HepG2 (cell line): ENCODE results near the gene JPH3. TPM values are rescaled to one million over a fixed set of nuclear protein-coding genes. Genes with fewer than 3 reads are reported as not detected.
A peak's percentile ranks its signal among the peaks of the same experiment; 100 is the strongest.

Experiments used
- ATAC-seq: fragments of 200-7000 bp; cut with Tn5 transposase; 3 replicates; pipeline ENCODE4 v1.9.1; 2020; ENCODE audit warnings: mild to moderate bottlenecking, moderate library complexity
- BruUV-seq: library from RNA; stranded (reverse); fragments of 400-500 nt; replicated peaks from 2 replicates; lab custom pipeline; 2021; lab: Mats Ljungman, UMichigan
- CTCF ChIA-PET: fragments of 300-600 bp; formaldehyde crosslinking; extraction: SDS; loops from one replicate; lab custom pipeline; 2021; ENCODE audit warnings: low total read pairs, inconsistent platforms, low intra/inter-chr PET ratio; lab: Yijun Ruan, JAX
- POLR2A ChIA-PET: fragments of 350-600 bp; sonication (Branson Sonifier 250); formaldehyde crosslinking; loops from one replicate; lab custom pipeline; 2020; ENCODE audit warnings: antibody characterized with exemption, inconsistent platforms; lab: Yijun Ruan, JAX
- DNase-seq: peaks from one replicate; pipeline ENCODE4 v3.0.0-alpha.2; 2015; ENCODE audit warnings: low spot score
- FAIRE-seq: peaks from 3 replicates; lab custom pipeline; 2011; peaks lifted over from hg19 to GRCh38; lab: Jason Lieb, UNC
- H2AFZ ChIP-seq: one replicate; pipeline ENCODE4 v1.6.1; 2011; ENCODE audit warnings: low read length, inconsistent platforms
- H3K27ac ChIP-seq: fragments of 300-600 bp; 3 replicates; pipeline ENCODE4 v1.8.0; 2011; ENCODE audit warnings: mixed run types, mild to moderate bottlenecking, mixed read lengths, low read length, inconsistent platforms; ENCODE audit not compliant: insufficient read depth; ENCODE audit errors: extremely low read length
- H3K27me3 ChIP-seq, 2 experiments: fragments of 200-600 bp in 1 of 2; 2 replicates in 1 of 2; 3 replicates in 1 of 2; pipeline versions ENCODE4 v1.6.0 to v1.8.0; 2011; ENCODE audit warnings: low read length in 2 of 2, mild to moderate bottlenecking in 2 of 2, moderate library complexity in 2 of 2, inconsistent platforms in 1 of 2; ENCODE audit not compliant: insufficient read depth in 2 of 2, control insufficient read depth in 1 of 2
- H3K36me3 ChIP-seq, 2 experiments: fragments of 200-600 bp in 1 of 2; replicated peaks in 1 of 2; 2 replicates in 1 of 2; 3 replicates in 1 of 2; pipeline versions ENCODE4 v1.5.1 to v1.8.0; 2011; ENCODE audit warnings: low read length in 2 of 2, inconsistent platforms in 1 of 2; ENCODE audit not compliant: insufficient read depth in 2 of 2, control insufficient read depth in 1 of 2
- H3K4me1 ChIP-seq: 2 replicates; pipeline ENCODE4 v1.5.1; 2012; ENCODE audit warnings: low read length, inconsistent platforms; ENCODE audit not compliant: insufficient read depth
- H3K4me2 ChIP-seq: 2 replicates; pipeline ENCODE4 v1.6.0; 2011; ENCODE audit warnings: low read depth, low read length, inconsistent platforms
- H3K4me3 ChIP-seq, 3 experiments: fragments of 200-600 bp in 1 of 3; sonication (generic), shearing (Covaris generic) in 1 of 3; replicated peaks in 1 of 3; 2 replicates each; pipeline ENCODE4 v1.5.1; 2011 to 2016; ENCODE audit warnings: low read length in 3 of 3, inconsistent platforms in 2 of 3, low read depth in 2 of 3, mild to moderate bottlenecking in 2 of 3, control low read depth in 1 of 3, mixed read lengths in 1 of 3; ENCODE audit not compliant: insufficient read depth in 1 of 3
- H3K79me2 ChIP-seq: one replicate; pipeline ENCODE4 v1.6.1; 2011; ENCODE audit warnings: low read length, inconsistent platforms; ENCODE audit not compliant: insufficient read depth
- H3K9ac ChIP-seq: 2 replicates; pipeline ENCODE4 v1.6.0; 2011; ENCODE audit warnings: mild to moderate bottlenecking, low read depth, low read length, inconsistent platforms; ENCODE audit not compliant: insufficient read depth
- H3K9me3 ChIP-seq: 2 replicates; pipeline ENCODE4 v1.5.1; 2012; ENCODE audit warnings: mild to moderate bottlenecking, low read length
- H4K20me1 ChIP-seq: 2 replicates; pipeline ENCODE4 v1.6.0; 2011; ENCODE audit warnings: inconsistent platforms, mild to moderate bottlenecking, low read length, moderate library complexity; ENCODE audit not compliant: insufficient read depth
- DZIP1 ChIP-seq: sonication (generic); formaldehyde crosslinking; IDR thresholded peaks from 2 replicates; pipeline ENCODE4 v1.5.0; 2020; ENCODE audit warnings: mild to moderate bottlenecking, missing genetic modification reagents
- HNF4G ChIP-seq, 2 experiments: sonication (generic) in 1 of 2; formaldehyde crosslinking in 1 of 2; IDR thresholded peaks; 2 replicates each; pipeline versions ENCODE4 v1.4.0 to v1.6.1; 2011 to 2020; ENCODE audit warnings: borderline replicate concordance in 2 of 2, low read depth in 2 of 2, mild to moderate bottlenecking in 2 of 2, low read length in 1 of 2, missing genetic modification reagents in 1 of 2, moderate library complexity in 1 of 2
- MIXL1 ChIP-seq: IDR thresholded peaks from 2 replicates; pipeline ENCODE4 v1.6.1; 2016
- POGZ ChIP-seq: sonication (generic); formaldehyde crosslinking; IDR thresholded peaks from 2 replicates; pipeline ENCODE4 v1.4.0; 2020; ENCODE audit warnings: mild to moderate bottlenecking, missing genetic modification reagents
- PREB ChIP-seq: sonication (generic); formaldehyde crosslinking; IDR thresholded peaks from 2 replicates; pipeline ENCODE4 v1.4.0; 2020; ENCODE audit warnings: missing genetic modification reagents
- SP4 ChIP-seq: sonication (generic); formaldehyde crosslinking; IDR thresholded peaks from 2 replicates; pipeline ENCODE4 v1.8.1; 2023; ENCODE audit warnings: mild to moderate bottlenecking, missing genetic modification reagents
- ZNF629 ChIP-seq: sonication (generic); formaldehyde crosslinking; conservative IDR thresholded peaks from 2 replicates; pipeline ENCODE4 v1.5.0; 2020; ENCODE audit warnings: missing genetic modification reagents
- WGBS: methylation state at CpG from one replicate; pipeline ENCODE4 v1.1.6; 2017; ENCODE audit warnings: low lambda C conversion rate; 5-methylcytosine and 5-hydroxymethylcytosine counted together
- in situ Hi-C: cut with HindIII; loops from 2 replicates; pipeline ENCODE4 v1.10.0; 2017; ENCODE audit warnings: low pct_unique_long_range_greater_than_20kb; ENCODE audit not compliant: extremely low pct_ligation_motif_present
- intact Hi-C: fragments of 100-400 bp; cut with micrococcal nuclease; formaldehyde crosslinking; loops from one replicate; pipeline ENCODE4 v1.10.0; 2022; ENCODE audit not compliant: unreplicated experiment
- polyA plus RNA-seq, 8 experiments: library from polyadenylated mRNA; depleted of rRNA in 3 of 8; stranded (reverse) in 7 of 8; unstranded in 1 of 8; fragments of >200 nt; fragmentation: Illumina TruSeq in 4 of 8; extraction: Trizol in 4 of 8; gene quantifications; 2 replicates each; pipeline versions ENCODE4 v1.2.1 to v1.2.3, GENCODE V29; 2011 to 2016; ENCODE audit warnings: low read depth in 4 of 8, missing spikeins in 1 of 8, mixed read lengths in 1 of 8; ENCODE audit not compliant: insufficient read depth in 1 of 8
- total RNA-seq, 5 experiments: library from RNA; depleted of rRNA; stranded (reverse); fragments of >200 nt; fragmentation: Illumina TruSeq; extraction: Trizol; gene quantifications; 2 replicates each; pipeline ENCODE4 v1.2.3, GENCODE V29; 2016; ENCODE audit warnings: low read depth in 1 of 5

JPH3 gene
- total and polyA plus RNA-seq, 2 of the 13 experiments (the other 11 are each of a cell fraction or from before 2014, with no cell fraction given), result not detected

- DNase-seq, result no peak
- in situ Hi-C loops, result loop anchor here (5.0 kb wide), 2 partner anchors 52 to 182 kb away; partner anchors contain the start of gene KLHDC4
- Histone ChIP-seq H2AFZ (no peak overlapping the region), H3K27ac (no peak overlapping the region), H3K9me3 (no peaks in the 10 kb centered on the region), H3K9ac (no peak overlapping the region)
- 39% methylated on average over 7 of the region's 8 CpGs for WGBS
- ATAC-seq, result no peak
- TF ChIP-seq PREB (CRISPR knock-in tag) (no peak), ZNF629 (CRISPR knock-in tag) (peak; percentile 37; the same call in 1 of the 2 replicates), MIXL1 (no peak), HNF4G (IDR thresholded peaks at IDR 0.05; ENCODE audit: borderline replicate concordance, low read depth, low read length) (no peak), HNF4G (CRISPR knock-in tag; IDR thresholded peaks at IDR 0.05; ENCODE audit: borderline replicate concordance, low read depth) (no peak), DZIP1 (no peak), POGZ (CRISPR knock-in tag) (no peak), SP4 (no peak)
- TF ChIP-seq, all 625 proteins: peak for 1
- no peaks in the 10 kb centered on the region for H3K36me3 ChIP-seq
- intact Hi-C loops, result no loop called here
- H3K4me2 ChIP-seq, result no peak overlapping the region
- H3K79me2 ChIP-seq, result no peaks in the 10 kb centered on the region
- H3K27me3 ChIP-seq, result peaks cover 31 to 84% of the 10 kb centered on the region in 2 experiments
- no peaks in the 10 kb centered on the region for H4K20me1 ChIP-seq
- BruUV-seq, result no TSS peak
- no peak overlapping the region for H3K4me3 ChIP-seq
- ChIA-PET CTCF (no interaction called here), POLR2A (no interaction called here)
- FAIRE-seq, result no peak
- H3K4me1 ChIP-seq, result peaks cover 20% of the 10 kb centered on the region
Measured at GRCh38 chr16:87584975-87585374, 17.3 kb upstream of the JPH3 start.
